Psoas muscle (tissue), 8 donors: ENCODE data around the gene EXOSC2. TPM values are rescaled to one million over a fixed set of nuclear protein-coding genes. Genes with fewer than 3 reads are reported as not detected.

Source experiments
- ATAC-seq, 4 donors: fragments of 200-7000 bp; cut with Tn5 transposase; one replicate each; pipeline ENCODE4 v1.9.1; 2020; ENCODE audit warnings: moderate library complexity in 3 of 4, mild to moderate bottlenecking in 2 of 4
- DNase-seq, 2 donors: peaks; one replicate each; pipeline ENCODE4 v3.0.0-alpha.2; 2020
- H3K27ac ChIP-seq: fragments of 200-600 bp; one replicate; pipeline ENCODE4 v1.8.0; 2022
- H3K27me3 ChIP-seq, 3 donors: fragments of 200-600 bp in 1 of 3; one replicate each; pipeline versions ENCODE4 v1.6.1 to v1.8.0; 2013 to 2022; ENCODE audit warnings: low read length in 2 of 3, mild to moderate bottlenecking in 2 of 3, moderate library complexity in 1 of 3; ENCODE audit not compliant: insufficient read depth in 3 of 3
- H3K36me3 ChIP-seq, 2 donors: fragments of 200-600 bp in 1 of 2; one replicate each; pipeline versions ENCODE4 v1.6.1 to v1.8.0; 2013 to 2022; ENCODE audit warnings: low read depth in 1 of 2, mild to moderate bottlenecking in 1 of 2, moderate library complexity in 1 of 2; ENCODE audit not compliant: insufficient read depth in 1 of 2
- H3K4me1 ChIP-seq: fragments of 200-600 bp; one replicate; pipeline ENCODE4 v1.8.0; 2022
- H3K4me3 ChIP-seq: fragments of 200-600 bp; one replicate; pipeline ENCODE4 v1.8.0; 2022; ENCODE audit warnings: mild to moderate bottlenecking
- H3K9me3 ChIP-seq: fragments of 200-600 bp; one replicate; pipeline ENCODE4 v1.8.0; 2022
- CTCF ChIP-seq: fragments of 200-600 bp; IDR thresholded peaks from one replicate; pipeline ENCODE4 v1.8.0; 2022; ENCODE audit warnings: antibody characterized with exemption
- WGBS, 3 donors: extraction: QIAGEN DNeasy Blood & Tissue Kit; methylation state at CpG; one replicate each; pipeline versions ENCODE4 v1.1.6 to v1.1.7; 2013; 5-methylcytosine and 5-hydroxymethylcytosine counted together
- intact Hi-C, 2 donors: fragments of 100-400 bp; cut with DNase I; formaldehyde crosslinking; loops; one replicate each; pipeline versions ENCODE4 v1.11.0 to v1.14.2; 2022
- polyA plus RNA-seq, 3 donors: library from polyadenylated mRNA; stranded (reverse); fragments of 200-250 nt; gene quantifications; one replicate each; pipeline ENCODE4 v1.2.3, GENCODE V29; 2013
- total RNA-seq, 4 donors: library from RNA; stranded (reverse); fragmentation: NEBNext Ultra II Directional in 2 of 4; extraction: Animal tissue kit (Norgen Biotek cat#: 25700) in 2 of 4; gene quantifications; one replicate each; pipeline versions ENCODE4 v1.2.1 to v1.2.4, GENCODE V29; 2021 to 2023
- donor health status: healthy with polysubstance abuse.
- donor health status: DM: no; HTN: no; CAD: no; lungs with moderate emphysema.
- donor health status: Bipolar disorder and iron deficiency.
- donor health status: healthy.
- donor health status: DM: yes; HTN: yes; CAD: no.
- donor health status: DM: no; HTN: no; CAD: no.
- donor health status: DM: no; HTN: no; CAD: no.
- donor health status: DM: yes; HTN: yes; CAD: no.

EXOSC2 gene
- total and polyA plus RNA-seq, 7 donors: 11.8 to 25.0 (median 15.5) TPM

GRCh38 chr9:130658893-130659698 lies 34.5 kb upstream of the EXOSC2 start:
- no peak for ATAC-seq
- no peak for TF ChIP-seq CTCF
- H3K27ac ChIP-seq: no peak overlapping the region
- H3K9me3 ChIP-seq: no peaks in the 10 kb centered on the region
- no peak overlapping the region for H3K4me3 ChIP-seq
- peaks cover 18% of the 10 kb centered on the region for H3K4me1 ChIP-seq
- intact Hi-C loops: no loop called here
- WGBS, 3 donors: 11 to 19% (median 19%) methylated on average over 42 to 52 of the region's 52 CpGs
- DNase-seq: no peak
- no peaks in the 10 kb centered on the region for H3K36me3 ChIP-seq
- H3K27me3 ChIP-seq: peaks cover 7 to 85% (median 43%) of the 10 kb centered on the region in 3 donors

- intact Hi-C loops: no loop called here
- 1 to 3% (median 2%) methylated on average over 39 to 58 of the region's 58 CpGs for WGBS, 3 donors
- no peak for TF ChIP-seq CTCF
- no peak for DNase-seq
- no peaks in the 10 kb centered on the region for H3K36me3 ChIP-seq
- no peaks in the 10 kb centered on the region for H3K9me3 ChIP-seq
- no peak overlapping the region for H3K27ac ChIP-seq
- H3K27me3 ChIP-seq: peaks cover 7 to 91% (median 49%) of the 10 kb centered on the region in 3 donors
- no peak for ATAC-seq
- H3K4me1 ChIP-seq: peaks cover 20% of the 10 kb centered on the region
- H3K4me3 ChIP-seq: peak overlapping the region; percentile 64
Measured at GRCh38 chr9:130659699-130660248, 33.8 kb upstream of the EXOSC2 start.

- peaks cover 23% of the 10 kb centered on the region for H3K4me1 ChIP-seq
- H3K4me3 ChIP-seq: peak overlapping the region; percentile 64
- WGBS, 3 donors: 0 to 1% (median 1%) methylated on average over 28 to 33 of the region's 33 CpGs
- H3K36me3 ChIP-seq: no peaks in the 10 kb centered on the region
- no peak for ATAC-seq
- H3K9me3 ChIP-seq: no peaks in the 10 kb centered on the region
- peaks cover 7 to 96% (median 50%) of the 10 kb centered on the region in 3 donors for H3K27me3 ChIP-seq
- TF ChIP-seq CTCF: no peak
- intact Hi-C loops: no loop called here
- DNase-seq: no peak
- no peak overlapping the region for H3K27ac ChIP-seq
Measured at GRCh38 chr9:130660326-130660682, 33.3 kb upstream of the EXOSC2 start.

- peak in 3 of 4 donors; percentile 21 to 37 (median 31) for ATAC-seq
- H3K27me3 ChIP-seq: peaks cover 7 to 97% (median 55%) of the 10 kb centered on the region in 3 donors
- no peaks in the 10 kb centered on the region for H3K9me3 ChIP-seq
- no peak for TF ChIP-seq CTCF
- WGBS, 3 donors: 1 to 2% (median 1%) methylated on average over 69 to 82 of the region's 82 CpGs
- peak overlapping the region; percentile 64 for H3K4me3 ChIP-seq
- no peaks in the 10 kb centered on the region for H3K36me3 ChIP-seq
- H3K27ac ChIP-seq: no peak overlapping the region
- peaks cover 28% of the 10 kb centered on the region for H3K4me1 ChIP-seq
- DNase-seq: no peak
- intact Hi-C loops: no loop called here
Measured at GRCh38 chr9:130660683-130661450, 32.7 kb upstream of the EXOSC2 start.
